ENCODE data around the gene EPHB6.
A peak's percentile ranks its signal among the peaks of the same experiment; 100 is the strongest.

Gene EPHB6

DNA sequence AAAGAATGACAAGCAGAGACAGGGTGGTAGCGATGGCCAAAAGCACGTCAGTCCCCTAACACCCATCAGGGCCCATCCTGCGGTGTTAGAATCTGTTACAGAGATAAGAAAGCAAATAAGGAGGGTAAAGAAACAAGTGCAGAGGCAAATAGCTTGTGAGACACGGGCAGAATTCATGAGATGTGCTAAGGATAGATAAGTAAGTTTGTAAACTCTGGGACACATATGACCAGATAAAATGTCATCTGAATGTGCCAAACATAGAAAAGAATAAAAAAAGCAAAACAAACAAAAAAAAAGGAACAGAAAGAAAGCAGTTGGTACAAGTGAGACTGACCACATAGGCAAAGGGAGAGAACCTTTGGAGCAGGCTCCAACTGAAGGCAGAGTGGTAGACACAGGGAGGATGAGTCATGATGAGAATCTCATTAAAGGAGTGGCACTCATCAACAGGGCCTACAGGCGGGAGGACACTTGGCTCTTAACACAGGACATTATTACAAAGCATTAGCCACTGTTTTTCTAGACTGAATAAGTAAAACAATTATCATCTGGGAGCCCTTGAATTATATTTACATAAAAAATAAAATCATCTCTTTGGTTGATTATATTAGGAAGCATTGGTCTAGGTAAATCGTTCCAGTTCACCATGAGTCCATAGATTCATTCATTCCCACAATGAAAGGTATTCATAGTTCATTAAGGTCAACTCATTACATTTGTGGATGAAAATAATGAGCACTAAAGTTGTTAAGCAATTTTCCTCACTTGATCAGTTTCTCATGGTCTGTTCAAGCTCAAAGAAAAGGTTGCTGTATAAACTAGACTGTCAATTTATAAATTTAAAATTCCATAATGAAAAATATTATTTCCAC lies 21.5 kb upstream of the EPHB6 start:
- DNase-seq, result no peak

DNA sequence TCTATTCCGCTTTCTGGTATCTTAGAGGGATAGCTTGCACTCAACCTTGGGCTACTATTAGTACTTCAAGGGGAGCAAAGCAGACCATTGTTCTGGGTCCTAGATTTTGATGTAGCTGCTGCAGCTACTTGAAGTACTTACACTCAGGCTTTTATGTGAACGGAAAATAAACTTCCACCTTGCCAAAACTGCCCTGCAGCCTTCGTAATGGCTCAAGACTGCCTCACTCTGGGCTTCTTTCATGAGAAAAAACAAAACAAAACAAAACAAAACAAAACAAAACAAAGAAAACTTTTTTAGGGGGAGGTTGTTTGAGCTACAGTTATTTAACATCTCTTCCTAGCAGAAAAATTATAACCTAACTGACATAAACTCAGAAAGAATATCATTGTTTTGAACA lies 19.4 kb upstream of the EPHB6 start:
- DNase-seq, result no peak

DNA sequence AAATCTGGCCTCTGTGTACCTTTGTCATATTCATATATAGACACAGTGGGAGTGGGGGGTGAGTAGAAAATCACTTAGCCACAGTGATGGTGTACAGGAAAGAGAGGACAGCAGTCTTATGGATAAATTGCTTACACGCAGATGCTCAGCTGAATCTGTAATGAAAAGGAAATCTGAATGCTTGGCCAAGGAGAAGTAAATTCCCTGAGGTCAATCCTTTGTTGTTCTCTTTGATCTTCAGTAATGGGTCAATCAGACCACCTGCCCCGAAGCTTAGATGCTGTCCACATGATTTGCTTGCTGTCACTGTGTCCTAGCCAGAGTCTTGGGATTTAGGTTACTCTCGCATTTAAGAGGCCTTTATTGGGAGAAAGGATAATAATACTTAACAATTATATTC lies 18.4 kb upstream of the EPHB6 start:
- no peak for DNase-seq

DNA sequence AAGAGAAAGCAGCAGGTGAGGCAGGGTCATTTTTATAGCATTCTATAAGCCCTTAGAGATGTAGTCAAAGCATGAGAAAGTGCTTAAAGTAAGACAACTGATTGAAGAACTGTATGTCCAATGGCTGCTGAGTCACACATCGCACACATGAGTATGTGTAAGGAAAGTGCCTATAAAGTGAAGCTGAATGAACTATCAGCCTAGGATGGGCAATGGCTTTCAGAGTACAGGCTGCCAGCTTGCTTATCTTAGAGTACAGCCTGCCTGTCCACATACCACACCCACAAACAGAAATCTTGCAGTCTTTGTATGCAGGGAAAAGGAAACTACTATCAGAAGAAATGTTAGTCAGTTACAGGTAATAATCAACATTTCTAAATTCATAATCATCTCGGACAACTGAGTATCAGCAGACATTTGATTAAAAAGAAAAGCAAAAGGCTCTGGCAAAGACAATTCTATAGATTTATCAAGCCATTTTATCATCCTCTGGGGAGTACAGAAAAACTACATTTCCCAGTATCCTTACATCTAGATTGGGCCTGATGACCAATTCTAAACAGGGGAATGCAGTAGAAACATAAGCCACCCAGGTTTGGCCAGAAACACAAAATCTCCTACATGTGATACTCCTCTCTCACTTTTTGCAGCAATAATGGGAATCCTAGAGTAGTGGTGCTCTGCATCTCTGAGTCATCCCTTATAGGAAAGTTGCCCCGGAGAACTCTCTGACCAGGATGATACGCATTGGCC lies 16.2 kb upstream of the EPHB6 start:
- no peak for DNase-seq

DNA sequence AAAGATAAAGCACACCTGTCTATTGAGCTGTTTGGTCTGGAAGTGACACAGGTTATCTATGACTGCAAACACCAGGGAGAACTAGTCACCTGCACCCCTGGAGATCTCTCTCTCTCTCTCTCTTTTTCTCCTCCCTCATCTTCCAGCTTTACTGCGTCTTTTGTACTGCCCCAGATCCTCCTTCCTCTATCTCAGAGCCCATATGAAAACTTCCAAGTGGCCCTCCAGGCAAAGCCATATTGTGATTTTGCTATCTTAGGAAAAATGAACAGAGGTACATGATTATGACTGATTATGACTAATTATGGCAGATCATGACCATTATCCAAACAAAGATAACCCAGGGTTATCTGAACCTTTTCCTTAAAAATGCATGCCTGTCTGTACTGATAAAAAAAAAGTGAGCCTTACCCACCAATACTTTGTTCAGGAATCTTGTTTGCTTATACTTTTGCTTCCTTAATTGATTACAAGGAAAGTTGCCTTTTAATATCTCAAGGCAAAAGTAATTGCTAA lies 12.6 kb upstream of the EPHB6 start:
- no peak for DNase-seq

DNA sequence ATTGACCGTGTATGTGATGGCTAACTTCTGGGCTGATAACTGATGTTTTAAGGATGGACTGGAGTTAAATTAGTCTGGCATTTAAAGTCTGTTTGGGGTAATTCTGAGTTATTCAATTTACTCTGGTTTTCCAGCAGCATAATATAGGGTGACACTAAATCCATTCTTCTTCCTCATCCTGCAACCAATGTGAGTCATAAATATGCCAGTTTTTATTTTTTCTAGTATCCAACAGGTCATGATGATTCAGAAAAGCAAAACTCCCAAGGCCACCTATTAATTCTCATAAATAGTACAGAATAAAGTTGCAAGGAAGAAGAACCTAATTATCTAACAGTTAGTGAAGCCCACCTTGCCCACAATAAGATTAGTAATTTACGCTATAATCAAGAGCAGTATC lies 7.5 kb upstream of the EPHB6 start:
- DNase-seq, result no peak

DNA sequence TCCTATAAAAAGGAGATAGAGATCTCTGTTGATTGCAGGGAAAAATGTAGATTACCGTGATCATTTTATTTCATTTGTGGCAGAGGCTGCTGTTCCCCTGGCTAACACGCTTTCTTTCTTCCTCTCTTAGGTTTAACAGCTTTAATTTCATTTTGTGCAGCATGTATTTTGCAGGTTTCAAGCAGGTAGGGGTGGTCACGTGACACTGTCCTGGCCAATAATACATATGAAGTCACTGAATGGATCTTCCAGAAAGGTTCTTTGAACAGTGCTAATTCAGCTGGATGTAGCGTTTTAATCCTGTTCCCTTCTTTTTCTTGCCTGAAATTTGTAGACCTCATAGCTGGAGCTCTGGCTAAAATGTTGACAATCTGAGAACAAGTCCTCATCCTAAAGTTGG lies 3.6 kb upstream of the EPHB6 start:
- no peak for DNase-seq

DNA sequence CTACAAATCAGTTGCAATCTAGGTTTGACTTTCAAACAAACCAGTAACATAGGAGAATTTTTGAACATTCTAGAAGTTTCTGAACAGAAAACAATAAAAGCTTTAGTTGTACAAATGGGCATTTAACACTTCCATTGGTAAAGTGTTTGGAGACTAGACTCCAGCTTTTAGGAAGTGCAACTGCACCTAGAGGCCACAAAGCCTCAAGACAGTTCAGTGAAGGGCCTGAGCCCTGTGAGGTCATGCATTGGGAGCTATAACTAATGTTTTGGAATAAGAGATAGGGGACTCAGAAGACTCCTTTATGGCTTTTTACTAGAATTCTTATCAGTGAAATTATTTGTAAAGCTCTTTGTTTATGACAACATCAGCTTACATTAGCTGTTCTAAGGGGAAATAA lies 3.0 kb upstream of the EPHB6 start:
- DNase-seq, result no peak

DNA sequence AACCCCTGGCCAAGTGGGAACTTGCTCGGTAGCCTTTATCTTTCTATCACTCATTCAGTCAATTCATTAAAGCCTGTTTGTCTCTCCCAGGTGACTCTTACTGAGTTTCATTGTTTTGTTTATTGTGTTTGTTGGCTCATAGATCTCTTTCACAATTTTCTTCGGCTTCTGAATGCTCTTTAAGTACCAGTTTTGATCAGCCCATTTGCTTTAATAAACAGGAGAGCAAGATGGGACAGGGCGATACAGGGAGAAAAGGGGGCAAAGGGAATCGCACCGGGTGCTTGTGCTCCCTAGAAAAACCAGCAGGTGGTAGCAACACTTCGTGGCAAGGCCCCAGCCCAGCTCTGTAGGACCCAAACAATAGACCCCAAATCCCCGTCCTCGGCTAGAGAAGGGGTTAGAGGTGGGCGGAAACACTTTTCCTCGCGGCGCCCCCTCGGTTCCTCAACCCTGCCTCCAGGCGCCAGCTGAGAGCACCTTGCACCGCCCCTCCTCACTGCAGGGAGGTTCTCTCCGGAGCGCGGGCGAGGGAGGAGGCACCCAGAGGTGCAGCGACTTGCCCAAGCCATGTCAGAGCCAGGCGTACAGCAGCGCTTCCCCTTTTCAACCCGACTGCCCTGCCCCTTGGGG lies 1.0 kb upstream of the EPHB6 start:
- DNase-seq, result peak; percentile 28

DNA sequence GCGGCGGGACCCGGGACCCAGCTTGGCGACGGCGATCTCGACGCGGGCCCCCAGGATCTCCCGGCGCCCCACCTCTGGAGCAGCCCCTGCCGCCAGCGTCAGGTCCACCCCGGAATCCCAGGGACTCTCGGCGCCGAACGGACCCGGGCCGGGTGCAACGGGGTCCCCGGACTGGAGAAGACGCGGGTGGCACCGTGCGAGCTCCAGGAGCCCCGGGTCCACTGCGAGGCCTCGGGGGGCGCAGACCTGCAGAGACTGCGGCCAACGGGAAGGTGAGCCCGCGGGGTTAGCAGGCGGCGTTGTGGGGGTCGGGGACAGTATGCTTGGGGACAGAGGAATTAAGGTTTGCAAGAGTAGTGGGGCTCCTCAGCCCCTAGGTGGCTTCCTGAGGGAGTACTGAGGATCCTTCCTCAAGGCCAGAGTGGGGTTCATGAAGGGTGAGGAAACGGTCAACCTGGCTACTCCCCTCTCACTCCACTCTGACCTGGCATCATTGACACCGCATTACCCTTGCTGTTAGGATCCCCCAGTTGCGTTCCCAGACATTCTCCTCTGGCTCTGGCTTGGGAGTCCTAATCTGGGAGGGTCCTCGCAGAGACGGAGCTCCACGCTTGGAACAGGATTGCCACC lies 353 bp downstream of the EPHB6 start:
- no peak for DNase-seq

DNA sequence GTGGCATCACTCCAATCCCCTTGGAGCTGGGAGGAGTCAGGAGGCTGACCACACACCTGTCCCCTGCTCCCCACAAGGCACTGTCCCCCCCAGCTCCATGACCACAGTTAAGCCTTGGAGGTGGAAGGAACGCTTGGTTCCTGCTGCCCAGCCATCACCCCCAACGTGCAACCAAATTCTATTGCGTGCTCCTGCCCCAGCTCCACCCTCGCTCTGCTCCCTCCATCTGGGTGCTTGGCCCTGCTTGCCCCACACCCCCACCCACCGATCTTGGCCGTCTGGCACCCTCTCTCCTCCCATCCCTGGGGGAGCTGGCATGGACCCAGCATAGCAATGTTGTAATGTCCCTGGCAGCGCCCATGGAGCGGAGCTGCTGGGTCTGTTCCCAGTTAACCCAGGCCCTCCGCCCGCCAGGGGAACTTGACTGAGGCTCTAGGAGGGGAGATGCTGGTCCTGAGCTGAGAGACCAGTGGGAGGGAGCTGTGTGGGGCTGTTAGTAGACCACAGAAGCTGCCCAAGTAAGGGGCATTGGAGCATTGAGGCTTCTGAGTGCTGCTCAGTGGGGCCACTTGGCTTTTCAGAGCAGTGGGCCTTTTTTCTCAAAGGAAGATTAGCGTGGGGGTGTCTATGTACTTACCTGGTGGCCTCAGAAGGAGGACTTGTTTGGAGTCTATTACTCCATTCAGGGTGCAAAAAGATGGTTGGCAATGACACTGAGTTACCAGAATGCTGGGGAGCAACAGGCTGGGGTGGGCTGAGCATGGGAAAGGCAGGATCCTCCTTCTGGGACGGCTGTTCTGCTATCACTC lies 1.1 kb downstream of the EPHB6 start:
- DNase-seq, result no peak

DNA sequence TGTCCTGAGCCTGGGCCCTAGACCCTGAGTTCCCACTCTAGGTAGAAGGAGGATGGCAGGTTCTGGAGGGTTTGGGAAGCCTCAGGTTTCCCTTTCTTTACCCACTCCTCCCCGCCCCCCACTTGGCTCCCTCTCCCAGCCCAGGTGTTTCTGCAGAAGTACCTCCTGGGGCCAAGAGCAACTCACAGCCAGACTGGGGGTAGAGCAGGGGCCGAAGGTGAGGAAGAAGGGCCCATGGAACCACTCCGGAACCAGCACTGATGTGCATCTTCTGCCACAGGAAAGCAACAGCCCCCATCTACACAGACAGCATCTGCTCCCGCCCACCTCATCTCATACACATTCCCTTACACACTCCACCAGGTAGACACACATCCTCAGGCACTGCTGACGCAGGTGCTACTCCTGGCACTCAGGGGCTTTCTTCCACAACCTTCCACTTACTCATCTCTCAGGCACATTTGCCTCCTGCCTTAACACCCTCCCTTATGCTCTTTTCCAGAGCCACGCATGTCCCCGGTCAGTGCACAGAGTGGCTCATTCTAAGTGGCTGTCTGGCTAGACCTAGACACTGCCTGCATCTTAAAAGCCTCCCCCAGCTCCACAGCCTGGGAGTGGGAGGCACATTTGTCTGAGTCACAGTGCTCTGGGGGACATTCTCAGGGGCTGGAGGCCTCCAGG lies 1.8 kb downstream of the EPHB6 start:
- DNase-seq, result no peak

DNA sequence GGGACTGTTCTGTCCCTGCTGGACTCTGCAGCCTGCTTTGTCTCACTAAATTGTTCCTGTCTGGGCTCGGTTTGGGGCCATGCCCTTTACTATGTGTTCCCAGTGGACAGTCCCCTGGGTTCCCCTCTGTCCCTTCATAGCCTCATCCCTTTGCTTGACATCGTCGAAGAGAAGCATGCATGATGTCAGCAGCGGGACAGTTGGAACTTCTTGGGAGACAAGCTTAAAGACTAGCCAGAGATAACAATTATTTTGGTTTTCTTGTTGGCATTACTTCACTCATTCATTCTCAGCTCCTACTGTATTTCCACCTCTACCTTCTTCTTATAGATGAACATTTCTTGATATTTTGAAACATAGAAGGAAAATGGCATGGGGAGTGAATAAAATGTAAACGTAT lies 2.7 kb downstream of the EPHB6 start:
- DNase-seq, result no peak

DNA sequence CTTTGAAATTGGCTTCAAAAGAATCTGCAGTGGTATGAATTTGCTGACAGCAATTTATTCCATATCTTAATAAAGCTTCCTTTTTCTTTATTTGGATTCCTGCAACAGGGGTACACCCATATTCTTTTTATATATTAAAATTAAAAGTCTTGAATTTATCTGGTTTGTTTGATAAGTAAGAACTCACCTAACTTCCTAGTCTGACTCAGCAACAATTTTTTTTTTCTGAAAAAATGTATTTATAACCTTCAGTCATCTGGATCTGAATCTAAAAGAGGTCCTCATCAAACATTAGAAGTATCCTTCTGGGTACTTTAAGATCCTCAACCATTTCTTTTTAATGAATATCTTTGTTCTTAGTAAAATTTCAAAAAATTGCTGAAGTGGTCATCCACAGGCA lies 4.5 kb downstream of the EPHB6 start:
- no peak for DNase-seq

DNA sequence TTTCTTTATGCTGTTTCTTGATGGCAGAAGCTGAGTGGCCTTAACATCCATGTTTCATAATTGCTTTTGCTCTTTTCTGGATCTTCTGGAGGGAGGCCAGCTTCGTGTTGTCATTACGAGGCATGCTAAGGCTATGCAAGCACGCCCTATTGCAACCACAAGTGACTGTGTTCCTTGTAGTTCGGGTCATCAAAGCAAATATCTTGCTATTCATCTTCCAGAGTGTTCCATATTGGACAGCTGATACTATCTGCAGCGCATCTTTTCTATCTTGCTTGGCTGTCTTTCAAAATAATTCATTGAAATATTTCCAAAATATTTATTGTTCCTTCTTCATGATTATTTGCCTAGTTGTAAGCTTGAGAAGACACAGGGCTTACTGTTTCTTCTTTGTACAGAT lies 5.0 kb downstream of the EPHB6 start:
- DNase-seq, result no peak

DNA sequence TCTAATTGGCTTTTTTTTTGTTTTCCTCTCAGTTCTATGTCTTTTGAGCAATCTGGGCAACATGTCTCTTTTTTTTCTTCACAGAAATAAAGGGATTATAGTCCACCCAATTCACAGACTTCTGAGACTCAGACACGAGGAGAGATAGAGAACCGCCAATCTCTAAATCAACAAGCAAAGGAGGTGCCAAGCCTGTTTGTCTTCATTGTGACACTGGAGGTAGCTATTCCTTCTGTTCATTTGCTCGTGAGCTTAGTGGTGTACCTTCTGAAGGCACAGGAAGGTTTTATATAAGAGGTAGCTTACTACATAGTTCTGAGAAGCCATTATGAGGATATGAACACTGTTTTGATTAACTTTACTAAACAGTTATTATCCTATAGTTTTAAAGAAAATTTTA lies 6.1 kb downstream of the EPHB6 start:
- DNase-seq, result no peak

DNA sequence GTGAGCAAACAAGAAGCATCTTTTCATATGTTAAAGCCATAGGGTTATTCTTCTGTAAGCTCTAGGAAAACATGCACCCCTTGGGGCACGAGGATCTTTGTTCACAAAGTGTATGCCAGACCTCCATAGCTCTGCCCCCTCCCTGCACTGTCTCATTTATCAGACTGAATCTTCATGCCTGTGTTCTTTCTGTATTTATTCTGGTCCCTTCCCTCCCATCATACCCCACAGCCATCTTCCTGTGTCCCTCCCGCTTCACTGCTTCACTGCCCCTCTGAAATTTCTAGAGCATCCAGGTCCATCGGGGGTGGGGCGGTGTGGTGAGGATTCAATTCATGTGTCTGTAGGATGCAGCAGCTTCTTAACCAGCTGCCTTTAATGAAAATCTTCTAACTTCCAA lies 7.5 kb downstream of the EPHB6 start:
- DNase-seq, result no peak

DNA sequence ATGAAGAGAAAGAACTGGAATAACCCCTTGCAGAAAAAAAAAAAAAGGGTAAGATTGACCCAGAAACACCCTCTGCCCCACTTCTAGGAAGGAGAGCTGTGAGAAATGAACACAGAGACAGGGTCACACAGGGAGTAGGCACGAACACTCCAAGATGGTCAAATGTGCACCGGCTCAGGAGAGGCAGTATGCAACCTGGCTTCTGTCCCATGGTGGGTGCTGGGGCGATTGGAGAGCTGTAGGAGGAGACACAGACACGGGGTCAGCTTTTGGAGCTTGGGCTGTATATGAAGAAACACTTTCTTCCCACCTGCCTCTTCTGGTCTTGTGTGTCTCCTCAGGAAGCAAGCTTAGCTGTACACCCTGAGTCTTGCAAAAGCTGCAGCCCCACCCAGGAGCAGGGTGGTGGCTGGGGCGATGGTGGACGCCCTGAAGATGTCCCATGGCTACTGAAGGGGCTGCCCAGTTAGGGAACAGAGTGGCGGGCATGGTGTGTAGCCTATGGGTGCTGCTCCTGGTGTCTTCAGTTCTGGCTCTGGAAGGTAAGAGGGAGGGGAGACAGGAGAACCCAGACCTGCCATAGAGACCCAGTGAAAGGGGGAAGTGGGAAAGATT lies 8.0 kb downstream of the EPHB6 start:
- no peak for DNase-seq

DNA sequence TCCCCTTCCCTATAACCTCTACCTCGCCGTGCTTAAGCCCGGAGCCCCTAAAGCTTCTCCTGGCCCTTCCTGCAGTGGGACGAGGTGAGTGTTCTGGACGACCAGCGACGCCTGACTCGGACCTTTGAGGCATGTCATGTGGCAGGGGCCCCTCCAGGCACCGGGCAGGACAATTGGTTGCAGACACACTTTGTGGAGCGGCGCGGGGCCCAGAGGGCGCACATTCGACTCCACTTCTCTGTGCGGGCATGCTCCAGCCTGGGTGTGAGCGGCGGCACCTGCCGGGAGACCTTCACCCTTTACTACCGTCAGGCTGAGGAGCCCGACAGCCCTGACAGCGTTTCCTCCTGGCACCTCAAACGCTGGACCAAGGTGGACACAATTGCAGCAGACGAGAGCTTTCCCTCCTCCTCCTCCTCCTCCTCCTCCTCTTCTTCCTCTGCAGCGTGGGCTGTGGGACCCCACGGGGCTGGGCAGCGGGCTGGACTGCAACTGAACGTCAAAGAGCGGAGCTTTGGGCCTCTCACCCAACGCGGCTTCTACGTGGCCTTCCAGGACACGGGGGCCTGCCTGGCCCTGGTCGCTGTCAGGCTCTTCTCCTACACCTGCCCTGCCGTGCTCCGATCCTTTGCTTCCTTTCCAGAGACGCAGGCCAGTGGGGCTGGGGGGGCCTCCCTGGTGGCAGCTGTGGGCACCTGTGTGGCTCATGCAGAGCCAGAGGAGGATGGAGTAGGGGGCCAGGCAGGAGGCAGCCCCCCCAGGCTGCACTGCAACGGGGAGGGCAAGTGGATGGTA lies 9.2 kb downstream of the EPHB6 start:
- DNase-seq, result no peak

DNA sequence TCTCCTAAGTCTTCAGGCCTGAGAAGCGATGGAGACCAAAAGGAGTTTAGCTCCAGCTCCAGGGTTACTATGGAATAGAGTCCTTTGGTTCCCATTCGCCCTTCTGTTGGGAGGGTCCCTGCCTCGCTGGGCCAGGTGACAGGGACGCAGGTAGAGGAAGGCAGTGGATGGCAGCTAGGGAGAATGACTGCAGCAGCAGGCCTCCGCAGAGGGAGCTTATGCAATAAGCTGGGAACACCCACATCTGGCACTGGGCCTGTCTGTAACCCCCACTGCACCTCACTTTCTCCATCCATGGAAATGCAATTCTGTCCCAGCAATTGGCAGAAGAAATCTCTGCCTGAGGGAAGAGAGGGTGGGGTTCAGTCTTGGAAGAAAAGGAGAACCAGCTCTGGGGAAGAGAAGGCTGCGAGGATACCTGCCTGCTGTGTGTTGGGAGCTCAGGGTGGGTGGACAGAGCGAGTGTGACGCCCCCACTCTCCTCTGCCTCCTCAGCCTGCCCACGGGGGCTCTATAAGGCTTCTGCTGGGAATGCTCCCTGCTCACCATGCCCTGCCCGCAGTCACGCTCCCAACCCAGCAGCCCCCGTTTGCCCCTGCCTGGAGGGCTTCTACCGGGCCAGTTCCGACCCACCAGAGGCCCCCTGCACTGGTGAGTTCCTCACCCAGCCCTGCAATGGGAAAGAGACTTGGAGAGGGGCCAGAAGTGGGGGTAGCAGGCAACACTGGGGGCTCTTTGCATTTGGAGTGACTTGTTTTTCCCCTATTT lies 10.3 kb downstream of the EPHB6 start:
- no peak for DNase-seq
